ENCODE results near the gene EIF2B4. TPM values are rescaled to one million over a fixed set of nuclear protein-coding genes. Genes with fewer than 3 reads are reported as not detected.

The EIF2B4 gene
- total RNA-seq (2022; extraction: Qiagen RNA extraction; ENCODE audit: low read depth): 56.2 to 66.4 TPM (median 65.0 TPM) in 5 replicates

DNA sequence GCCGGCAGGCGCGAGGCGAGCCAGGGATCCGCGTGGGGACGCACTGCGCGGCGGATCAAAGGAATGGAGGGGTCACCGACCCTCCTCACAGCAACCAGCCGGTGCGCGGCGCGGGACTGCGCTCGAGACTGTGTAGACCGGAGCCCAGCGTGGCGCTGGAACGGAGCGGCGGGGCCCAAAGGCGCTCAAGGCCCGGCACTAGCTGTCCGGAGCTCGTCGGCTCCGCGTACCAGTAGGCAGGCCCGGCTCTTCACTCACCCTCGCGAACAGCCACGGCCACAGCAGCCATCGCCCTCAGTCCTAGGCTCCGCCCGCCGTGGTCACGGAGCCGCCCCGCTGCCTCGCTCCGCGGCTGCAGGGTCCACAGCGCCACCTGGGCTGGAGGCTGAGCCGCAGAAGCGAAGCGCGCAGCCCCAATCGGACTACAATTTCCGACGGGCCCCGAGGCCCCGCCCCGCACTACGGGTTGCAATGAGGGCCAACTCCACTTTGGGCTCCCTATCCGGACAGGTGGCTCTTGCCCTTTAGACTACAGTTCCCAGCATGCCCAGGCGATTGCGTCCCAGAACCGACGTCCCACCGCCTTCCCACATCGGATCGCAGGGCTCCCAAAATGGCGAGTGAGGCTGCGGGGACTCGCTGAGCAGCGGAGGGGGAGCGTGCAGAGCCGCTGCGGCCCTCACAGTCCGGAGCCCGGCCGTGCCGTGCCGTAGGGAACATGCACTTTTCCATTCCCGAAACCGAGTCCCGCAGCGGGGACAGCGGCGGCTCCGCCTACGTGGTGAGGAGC, at the start of gene EIF2B4, which contains the start of gene SNX17:
Gene EIF2B4 (minus strand): TSS at position 313 of the 790 bp plus-strand sequence. CDS start 24 bp downstream, at position 289.
Gene SNX17 (plus strand): TSS at position 591 of the 790 bp plus-strand sequence. CDS start 128 bp downstream, at position 719.

DNA sequence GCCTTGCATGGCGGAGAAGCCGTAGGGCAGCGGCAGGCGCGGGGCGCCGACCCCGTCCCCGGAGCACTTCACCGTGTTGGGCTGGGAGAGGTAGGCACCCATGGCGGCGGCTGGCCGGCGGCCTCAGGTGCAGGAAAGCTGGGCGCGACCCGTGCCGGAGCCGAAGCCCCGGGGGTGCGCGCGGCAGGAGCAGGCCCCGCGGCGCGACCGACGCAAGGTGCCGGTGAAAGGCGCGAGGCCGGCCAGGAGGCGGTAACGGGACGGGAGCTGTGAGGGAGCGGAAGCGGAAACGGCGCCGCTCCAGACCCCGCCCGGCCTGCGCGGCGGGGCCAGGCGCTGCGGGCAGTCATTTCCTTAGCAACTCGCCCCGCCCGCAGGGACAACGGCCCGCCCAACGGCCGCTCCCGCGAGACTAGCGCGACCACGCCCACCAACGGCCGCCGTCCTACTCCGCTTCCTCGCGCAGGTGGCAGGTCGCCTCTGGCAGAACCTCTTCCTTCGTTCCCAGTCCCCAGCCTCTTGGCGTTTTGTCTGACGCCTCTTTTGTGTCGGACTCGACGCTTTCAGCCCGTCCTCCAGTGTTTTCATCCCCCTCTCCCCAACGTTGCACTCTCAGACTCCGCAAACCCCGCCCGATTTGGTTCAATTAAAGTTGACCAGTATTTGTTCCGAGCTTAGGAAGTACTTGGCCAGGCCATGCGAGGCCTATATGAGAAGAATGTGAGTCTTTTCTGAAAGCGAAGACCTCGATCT, 39.4 kb upstream of the EIF2B4 start, which contains the start of gene PPM1G:
Gene PPM1G (minus strand): TSS at position 271 of the 753 bp plus-strand sequence. CDS start 169 bp downstream, at position 102.

GRCh38 chr2:27380626-27381545, 10.7 kb upstream of the EIF2B4 start, which contains the start of gene ZNF513:
Gene ZNF513 (minus strand): TSS chr2:27380734. CDS start chr2:27380526, 208 bp downstream.

GRCh38 chr2:27356382-27357181, 13.6 kb downstream of the EIF2B4 start, which contains the start of gene GTF3C2:
Gene GTF3C2 (minus strand): TSS chr2:27356764. CDS start chr2:27343554, 13,210 bp downstream.

GRCh38 chr2:27322766-27323595, 47.2 kb downstream of the EIF2B4 start, which contains the start of gene MPV17:
Gene MPV17 (minus strand): TSS chr2:27323097. CDS start chr2:27322517, 580 bp downstream.

Other genes with a start within 250 kb of the EIF2B4 start
- gene ABHD1, start 246.5 kb downstream of the EIF2B4 start, total RNA-seq (2022; extraction: Qiagen RNA extraction; ENCODE audit: low read depth): 0.63 to 2.3 TPM (median 1.9 TPM) in 5 replicates
- 49.1 to 75.6 TPM (median 69.1 TPM) in 5 replicates for gene PREB, start 235.7 kb downstream of the EIF2B4 start, total RNA-seq (2022; extraction: Qiagen RNA extraction; ENCODE audit: low read depth)
- gene PRR30, start 230.9 kb downstream of the EIF2B4 start, total RNA-seq (2022; extraction: Qiagen RNA extraction; ENCODE audit: low read depth): not detected in 5 replicates
- gene TCF23, start 221.3 kb downstream of the EIF2B4 start, total RNA-seq (2022; extraction: Qiagen RNA extraction; ENCODE audit: low read depth): not detected in 5 replicates
- gene ATRAID, start 158.3 kb downstream of the EIF2B4 start, total RNA-seq (2022; extraction: Qiagen RNA extraction; ENCODE audit: low read depth): 194 to 223 TPM (median 212 TPM) in 5 replicates
- 68.5 to 80.1 TPM (median 72.2 TPM) in 5 replicates for gene SLC5A6, start 158.1 kb downstream of the EIF2B4 start, total RNA-seq (2022; extraction: Qiagen RNA extraction; ENCODE audit: low read depth)
- gene CAD, start 153.0 kb downstream of the EIF2B4 start, total RNA-seq (2022; extraction: Qiagen RNA extraction; ENCODE audit: low read depth): 54.8 to 73.0 TPM (median 66.8 TPM) in 5 replicates
- 2.6 to 3.8 TPM (median 3.4 TPM) in 5 replicates for gene SLC30A3, start 107.3 kb downstream of the EIF2B4 start, total RNA-seq (2022; extraction: Qiagen RNA extraction; ENCODE audit: low read depth)
- gene DNAJC5G, start 94.9 kb downstream of the EIF2B4 start, total RNA-seq (2022; extraction: Qiagen RNA extraction; ENCODE audit: low read depth): not detected in 5 replicates
- gene TRIM54, start 87.9 kb downstream of the EIF2B4 start, total RNA-seq (2022; extraction: Qiagen RNA extraction; ENCODE audit: low read depth): 0.34 to 0.73 TPM (median 0.48 TPM) in 5 replicates
- gene UCN, start 61.9 kb downstream of the EIF2B4 start, total RNA-seq (2022; extraction: Qiagen RNA extraction; ENCODE audit: low read depth): 0.96 to 2.3 TPM (median 1.5 TPM) in 5 replicates
- 74.7 to 95.4 TPM (median 90.5 TPM) in 5 replicates for gene MPV17, start 47.2 kb downstream of the EIF2B4 start, total RNA-seq (2022; extraction: Qiagen RNA extraction; ENCODE audit: low read depth)
- gene GTF3C2, start 13.6 kb downstream of the EIF2B4 start, total RNA-seq (2022; extraction: Qiagen RNA extraction; ENCODE audit: low read depth): 63.5 to 66.8 TPM (median 65.7 TPM) in 5 replicates
- gene SNX17, start 278 bp upstream of the EIF2B4 start, total RNA-seq (2022; extraction: Qiagen RNA extraction; ENCODE audit: low read depth): 131 to 146 TPM (median 141 TPM) in 5 replicates
- 8.9 to 15.6 TPM (median 14.8 TPM) in 5 replicates for gene ZNF513, start 10.4 kb upstream of the EIF2B4 start, total RNA-seq (2022; extraction: Qiagen RNA extraction; ENCODE audit: low read depth)
- gene PPM1G, start 39.3 kb upstream of the EIF2B4 start, total RNA-seq (2022; extraction: Qiagen RNA extraction; ENCODE audit: low read depth): 165 to 183 TPM (median 172 TPM) in 5 replicates
- gene NRBP1, start 58.3 kb upstream of the EIF2B4 start, total RNA-seq (2022; extraction: Qiagen RNA extraction; ENCODE audit: low read depth): 130 to 142 TPM (median 141 TPM) in 5 replicates
- gene KRTCAP3, start 72.0 kb upstream of the EIF2B4 start, total RNA-seq (2022; extraction: Qiagen RNA extraction; ENCODE audit: low read depth): 0.37 to 1.5 TPM (median 0.70 TPM) in 5 replicates
- gene IFT172, start 119.4 kb upstream of the EIF2B4 start, total RNA-seq (2022; extraction: Qiagen RNA extraction; ENCODE audit: low read depth): 9.8 to 12.3 TPM (median 10.6 TPM) in 5 replicates
- 3.3 to 4.6 TPM (median 4.0 TPM) in 5 replicates for gene FNDC4, start 124.9 kb upstream of the EIF2B4 start, total RNA-seq (2022; extraction: Qiagen RNA extraction; ENCODE audit: low read depth)
- 0.15 to 0.91 TPM (median 0.33 TPM) in 5 replicates for gene GCKR, start 126.5 kb upstream of the EIF2B4 start, total RNA-seq (2022; extraction: Qiagen RNA extraction; ENCODE audit: low read depth)
- gene ZNF512, start 212.7 kb upstream of the EIF2B4 start, total RNA-seq (2022; extraction: Qiagen RNA extraction; ENCODE audit: low read depth): 13.6 to 18.2 TPM (median 16.8 TPM) in 5 replicates